ENCODE measurements around the gene STX10.

The STX10 gene

DNA sequence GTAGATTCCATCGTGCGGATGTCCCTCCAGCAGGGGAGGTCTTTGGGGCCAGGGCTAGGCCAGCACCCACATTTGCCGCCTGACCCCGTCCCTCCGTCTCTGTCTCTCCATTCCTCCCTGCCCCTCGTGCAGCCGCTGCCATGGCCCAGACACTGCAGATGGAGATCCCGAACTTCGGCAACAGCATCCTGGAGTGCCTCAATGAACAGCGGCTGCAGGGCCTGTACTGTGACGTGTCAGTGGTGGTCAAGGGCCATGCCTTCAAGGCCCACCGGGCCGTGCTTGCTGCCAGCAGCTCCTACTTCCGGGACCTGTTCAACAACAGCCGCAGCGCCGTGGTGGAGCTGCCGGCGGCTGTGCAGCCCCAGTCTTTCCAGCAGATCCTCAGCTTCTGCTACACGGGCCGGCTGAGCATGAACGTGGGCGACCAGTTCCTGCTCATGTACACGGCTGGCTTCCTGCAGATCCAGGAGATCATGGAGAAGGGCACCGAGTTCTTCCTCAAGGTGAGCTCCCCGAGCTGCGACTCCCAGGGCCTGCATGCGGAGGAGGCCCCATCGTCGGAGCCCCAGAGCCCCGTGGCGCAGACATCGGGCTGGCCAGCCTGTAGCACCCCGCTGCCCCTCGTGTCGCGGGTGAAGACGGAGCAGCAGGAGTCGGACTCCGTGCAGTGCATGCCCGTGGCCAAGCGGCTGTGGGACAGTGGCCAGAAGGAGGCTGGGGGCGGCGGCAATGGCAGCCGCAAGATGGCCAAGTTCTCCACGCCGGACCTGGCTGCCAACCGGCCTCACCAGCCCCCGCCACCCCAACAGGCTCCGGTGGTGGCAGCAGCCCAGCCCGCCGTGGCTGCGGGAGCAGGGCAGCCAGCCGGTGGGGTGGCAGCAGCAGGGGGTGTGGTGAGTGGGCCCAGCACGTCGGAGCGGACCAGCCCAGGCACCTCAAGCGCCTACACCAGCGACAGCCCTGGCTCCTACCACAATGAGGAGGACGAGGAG is 14.8 kb downstream of the STX10 start:
- Histone ChIP-seq H3K27me3 (ENCODE audit: control insufficient read depth, insufficient read depth, low read length) (no peaks in the 10 kb centered on the region), H3K4me1 (ENCODE audit: control insufficient read depth, insufficient read depth, low read length) (no peaks in the 10 kb centered on the region), H3K9ac (ENCODE audit: low read length) (no peak overlapping the region), H3K9me3 (ENCODE audit: control insufficient read depth, insufficient read depth, low read depth, low read length) (no peaks in the 10 kb centered on the region), H3K36me3 (ENCODE audit: control insufficient read depth, insufficient read depth, low read length) (peaks cover 74% of the 10 kb centered on the region), H3K4me3 (ENCODE audit: low read depth, low read length) (no peak overlapping the region), H3K27ac (ENCODE audit: low read depth, low read length) (no peak overlapping the region)

DNA sequence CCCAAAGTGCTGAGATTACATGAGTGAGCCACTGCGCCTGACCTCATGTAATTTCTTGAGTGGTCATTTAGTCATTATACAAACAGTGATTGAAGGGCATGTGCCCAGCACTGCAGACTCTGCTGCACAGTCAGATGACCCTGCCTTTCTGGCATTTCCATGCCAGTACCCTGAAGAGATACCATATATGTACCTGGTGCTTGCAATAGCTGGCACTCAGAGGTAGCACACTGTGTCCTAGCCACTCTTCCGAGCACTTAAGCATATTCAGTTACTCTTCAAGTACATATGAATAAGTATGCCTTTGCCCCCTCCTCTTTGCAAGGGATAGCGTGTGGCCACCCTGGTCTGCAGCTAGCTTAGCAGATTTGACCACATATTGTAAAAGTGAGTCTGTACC is 15.5 kb downstream of the STX10 start:
- Histone ChIP-seq H3K4me1 (ENCODE audit: control insufficient read depth, insufficient read depth, low read length) (no peaks in the 10 kb centered on the region), H3K27me3 (ENCODE audit: control insufficient read depth, insufficient read depth, low read length) (no peaks in the 10 kb centered on the region), H3K36me3 (ENCODE audit: control insufficient read depth, insufficient read depth, low read length) (peaks cover 74% of the 10 kb centered on the region), H3K9ac (ENCODE audit: low read length) (no peak overlapping the region), H3K9me3 (ENCODE audit: control insufficient read depth, insufficient read depth, low read depth, low read length) (no peaks in the 10 kb centered on the region), H3K4me3 (ENCODE audit: low read depth, low read length) (no peak overlapping the region), H3K27ac (ENCODE audit: low read depth, low read length) (no peak overlapping the region)

DNA sequence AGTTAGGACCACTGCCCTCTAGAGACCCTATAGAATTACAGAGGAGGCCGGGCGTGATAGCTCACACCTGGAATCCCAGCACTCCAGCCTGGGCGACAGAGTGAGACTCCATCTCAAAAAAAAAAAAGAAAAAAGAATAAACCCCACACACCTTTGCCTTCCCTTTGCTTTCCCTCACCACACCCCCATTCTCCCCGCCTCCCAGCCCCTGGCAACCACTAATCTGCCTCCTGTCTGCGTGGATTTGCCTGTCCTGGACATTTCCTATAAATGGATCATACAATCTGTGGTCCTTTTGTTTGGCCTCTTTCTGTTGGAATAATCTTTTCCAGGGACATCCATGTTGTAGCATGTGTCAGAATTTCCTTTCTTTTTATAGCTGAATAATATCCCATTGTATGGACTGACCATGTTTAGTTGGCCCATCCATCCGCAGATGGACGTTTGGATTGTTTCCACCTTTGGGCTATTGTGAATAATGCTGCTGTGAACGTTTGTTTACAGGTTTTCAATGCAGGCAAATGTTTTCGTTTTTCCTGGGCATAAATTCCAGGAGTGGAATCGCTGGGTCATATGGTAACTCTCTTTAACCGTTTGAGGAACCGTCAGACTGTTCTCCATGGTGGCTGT is 16.8 kb downstream of the STX10 start:
- Histone ChIP-seq H3K9ac (ENCODE audit: low read length) (no peak overlapping the region), H3K4me3 (ENCODE audit: low read depth, low read length) (no peak overlapping the region), H3K27ac (ENCODE audit: low read depth, low read length) (no peak overlapping the region), H3K4me1 (ENCODE audit: control insufficient read depth, insufficient read depth, low read length) (no peaks in the 10 kb centered on the region), H3K36me3 (ENCODE audit: control insufficient read depth, insufficient read depth, low read length) (peaks cover 68% of the 10 kb centered on the region), H3K9me3 (ENCODE audit: control insufficient read depth, insufficient read depth, low read depth, low read length) (no peaks in the 10 kb centered on the region), H3K27me3 (ENCODE audit: control insufficient read depth, insufficient read depth, low read length) (no peaks in the 10 kb centered on the region)

DNA sequence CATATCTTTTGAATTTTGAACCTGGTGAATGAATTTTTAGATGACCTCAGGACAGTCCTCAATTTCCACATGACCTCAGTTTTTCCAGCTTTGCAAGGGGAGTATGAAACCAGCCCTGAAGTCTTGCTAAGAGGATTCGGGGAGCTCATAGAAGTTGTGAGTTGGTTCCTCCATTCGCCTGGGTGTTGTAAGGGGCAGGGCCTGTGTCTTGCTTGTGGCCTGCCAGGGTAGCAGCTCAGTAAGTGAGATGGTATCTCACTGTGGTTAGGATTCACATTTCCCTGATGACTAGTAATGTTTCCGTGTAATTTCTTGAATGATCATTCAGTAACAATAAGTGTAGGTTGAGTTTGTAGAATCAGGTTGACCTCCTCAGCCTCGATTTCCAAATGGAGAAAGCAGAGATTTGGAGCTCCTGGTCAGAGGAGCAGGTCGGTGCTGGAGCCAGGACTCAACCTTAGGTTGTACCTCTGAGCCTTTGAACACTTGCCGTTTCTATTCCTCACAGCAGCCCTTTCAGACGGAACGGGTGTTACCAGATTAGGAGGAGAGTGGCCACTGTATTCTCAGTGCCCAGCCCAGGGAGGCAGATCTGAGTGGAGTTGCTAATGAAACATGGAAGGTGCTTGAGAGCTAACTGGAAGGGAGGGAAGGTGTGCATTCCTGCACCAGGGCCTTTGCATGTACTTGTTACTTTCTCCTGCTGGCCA is 17.5 kb downstream of the STX10 start:
- no peaks in the 10 kb centered on the region for H3K9me3 ChIP-seq (ENCODE audit: control insufficient read depth, insufficient read depth, low read depth, low read length)
- H3K4me1 ChIP-seq (ENCODE audit: control insufficient read depth, insufficient read depth, low read length), result no peaks in the 10 kb centered on the region
- H3K27me3 ChIP-seq (ENCODE audit: control insufficient read depth, insufficient read depth, low read length), result no peaks in the 10 kb centered on the region
- H3K27ac ChIP-seq (ENCODE audit: low read depth, low read length), result no peak overlapping the region
- H3K36me3 ChIP-seq (ENCODE audit: control insufficient read depth, insufficient read depth, low read length), result peaks cover 61% of the 10 kb centered on the region
- H3K4me3 ChIP-seq (ENCODE audit: low read depth, low read length), result no peak overlapping the region
- no peak overlapping the region for H3K9ac ChIP-seq (ENCODE audit: low read length)

DNA sequence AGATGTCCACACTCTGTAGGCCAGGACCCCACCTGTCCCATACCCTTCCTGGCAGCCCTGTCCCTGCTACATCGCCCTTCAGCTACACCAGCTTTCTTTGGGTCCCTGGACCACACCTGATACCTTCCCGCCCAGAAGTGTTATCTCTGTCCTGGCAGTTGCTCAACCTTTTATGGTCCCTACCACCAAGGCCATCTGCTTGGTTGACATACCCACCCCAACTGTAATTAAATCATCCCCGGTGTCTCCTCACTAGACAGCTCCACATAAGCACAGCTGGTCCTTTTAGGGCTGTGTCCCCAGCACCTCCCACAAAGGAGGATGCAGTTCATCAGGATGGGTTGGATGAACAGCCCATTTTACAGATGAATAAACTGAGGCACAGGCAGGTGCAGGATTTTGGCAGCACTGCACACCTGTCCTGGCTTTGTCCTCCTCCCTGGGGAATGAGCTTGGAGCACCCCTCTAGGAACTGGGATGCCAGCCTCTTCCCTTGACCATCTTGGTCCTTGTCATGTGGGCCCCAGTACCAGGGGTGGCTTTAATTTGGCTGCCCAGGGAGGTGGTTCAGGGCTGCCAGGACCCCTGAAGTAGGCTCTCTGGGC is 19.2 kb downstream of the STX10 start:
- Histone ChIP-seq H3K36me3 (ENCODE audit: control insufficient read depth, insufficient read depth, low read length) (peaks cover 53% of the 10 kb centered on the region), H3K27ac (ENCODE audit: low read depth, low read length) (no peak overlapping the region), H3K9ac (ENCODE audit: low read length) (no peak overlapping the region), H3K4me1 (ENCODE audit: control insufficient read depth, insufficient read depth, low read length) (no peaks in the 10 kb centered on the region), H3K4me3 (ENCODE audit: low read depth, low read length) (no peak overlapping the region), H3K9me3 (ENCODE audit: control insufficient read depth, insufficient read depth, low read depth, low read length) (no peaks in the 10 kb centered on the region), H3K27me3 (ENCODE audit: control insufficient read depth, insufficient read depth, low read length) (no peaks in the 10 kb centered on the region)

DNA sequence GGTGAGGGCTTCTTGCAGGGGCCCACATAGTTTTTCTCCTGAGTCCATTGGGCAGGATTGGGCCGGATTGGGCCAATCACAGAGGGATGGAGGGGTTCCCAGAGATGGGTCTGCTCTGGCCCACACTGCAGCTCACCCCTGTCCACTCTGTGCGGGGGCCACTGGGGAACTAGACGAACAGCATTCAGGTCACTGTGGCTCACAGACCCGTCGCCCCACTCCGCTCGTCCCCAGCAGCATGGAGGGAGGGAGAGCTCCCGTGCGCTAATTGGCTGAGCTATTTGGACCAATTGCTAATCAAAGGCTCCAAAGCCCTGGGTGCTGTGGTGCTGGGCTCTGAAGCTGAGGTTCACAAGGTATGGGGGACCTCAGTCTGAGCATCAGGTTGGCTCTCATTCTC is 20.8 kb downstream of the STX10 start:
- Histone ChIP-seq H3K27ac (ENCODE audit: low read depth, low read length) (no peak overlapping the region), H3K4me3 (ENCODE audit: low read depth, low read length) (no peak overlapping the region), H3K36me3 (ENCODE audit: control insufficient read depth, insufficient read depth, low read length) (peaks cover 45% of the 10 kb centered on the region), H3K9ac (ENCODE audit: low read length) (no peak overlapping the region), H3K27me3 (ENCODE audit: control insufficient read depth, insufficient read depth, low read length) (no peaks in the 10 kb centered on the region), H3K9me3 (ENCODE audit: control insufficient read depth, insufficient read depth, low read depth, low read length) (no peaks in the 10 kb centered on the region), H3K4me1 (ENCODE audit: control insufficient read depth, insufficient read depth, low read length) (no peaks in the 10 kb centered on the region)

DNA sequence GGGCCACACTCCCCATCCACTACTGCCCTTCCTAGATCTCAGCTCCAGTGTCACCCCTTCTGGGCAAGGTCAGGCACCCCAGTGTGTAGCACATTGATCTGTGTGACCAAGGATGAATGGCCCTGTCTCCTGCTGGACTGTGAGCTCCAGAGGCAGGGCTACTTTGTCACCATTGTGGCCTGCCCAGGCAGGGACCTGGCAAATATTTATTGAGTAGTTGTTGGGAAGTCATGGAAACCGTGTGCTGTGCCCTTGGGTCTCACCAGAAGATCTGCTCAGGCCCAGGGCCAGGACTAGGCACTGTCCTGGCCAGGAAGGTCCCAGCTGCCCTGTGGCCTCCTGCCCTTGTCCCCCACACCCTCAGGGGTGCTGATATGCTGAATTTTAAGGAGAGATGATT is 21.6 kb downstream of the STX10 start:
- Histone ChIP-seq H3K36me3 (ENCODE audit: control insufficient read depth, insufficient read depth, low read length) (peaks cover 40% of the 10 kb centered on the region), H3K4me1 (ENCODE audit: control insufficient read depth, insufficient read depth, low read length) (no peaks in the 10 kb centered on the region), H3K9ac (ENCODE audit: low read length) (no peak overlapping the region), H3K27me3 (ENCODE audit: control insufficient read depth, insufficient read depth, low read length) (no peaks in the 10 kb centered on the region), H3K27ac (ENCODE audit: low read depth, low read length) (no peak overlapping the region), H3K4me3 (ENCODE audit: low read depth, low read length) (no peak overlapping the region), H3K9me3 (ENCODE audit: control insufficient read depth, insufficient read depth, low read depth, low read length) (no peaks in the 10 kb centered on the region)

DNA sequence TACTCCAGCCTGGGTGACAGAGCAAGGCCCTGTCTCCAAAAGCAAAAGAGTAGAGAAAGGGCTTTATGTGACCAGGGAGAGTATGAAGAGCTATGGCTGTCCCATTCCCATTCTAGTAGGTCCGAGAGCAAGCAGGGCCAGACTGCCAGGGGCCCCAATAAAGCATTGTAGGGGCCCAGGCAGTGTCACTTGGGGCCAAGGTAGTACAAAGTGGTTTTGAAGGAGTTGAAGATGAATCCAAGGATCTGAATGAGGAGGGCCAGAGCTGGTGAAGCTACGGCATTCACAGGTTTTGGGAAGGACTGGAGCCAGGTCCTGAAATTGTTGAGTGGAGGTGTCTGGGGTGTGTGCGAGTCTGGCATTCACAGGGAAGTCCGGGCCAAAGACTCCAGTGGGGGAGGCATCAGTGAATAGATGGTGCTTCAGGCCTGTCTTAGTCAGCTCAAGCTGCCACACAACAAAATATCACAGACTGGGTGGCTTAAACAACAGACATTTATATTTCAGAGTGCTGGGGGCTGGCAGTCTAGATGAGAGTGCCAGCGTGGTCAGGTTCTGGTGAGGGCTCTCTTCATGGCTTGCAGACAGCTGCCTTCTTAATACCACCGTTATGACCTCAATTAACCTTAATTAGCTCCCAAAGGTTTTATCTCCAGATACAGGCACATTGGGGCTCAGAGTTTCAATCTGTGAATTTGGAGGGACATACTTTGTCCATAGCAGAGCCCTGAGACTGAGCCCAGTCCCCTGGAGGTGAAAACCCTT is 22.2 kb downstream of the STX10 start:
- Histone ChIP-seq H3K9me3 (ENCODE audit: control insufficient read depth, insufficient read depth, low read depth, low read length) (no peaks in the 10 kb centered on the region), H3K27ac (ENCODE audit: low read depth, low read length) (no peak overlapping the region), H3K36me3 (ENCODE audit: control insufficient read depth, insufficient read depth, low read length) (peaks cover 35% of the 10 kb centered on the region), H3K4me3 (ENCODE audit: low read depth, low read length) (no peak overlapping the region), H3K9ac (ENCODE audit: low read length) (no peak overlapping the region), H3K4me1 (ENCODE audit: control insufficient read depth, insufficient read depth, low read length) (no peaks in the 10 kb centered on the region), H3K27me3 (ENCODE audit: control insufficient read depth, insufficient read depth, low read length) (no peaks in the 10 kb centered on the region)

DNA sequence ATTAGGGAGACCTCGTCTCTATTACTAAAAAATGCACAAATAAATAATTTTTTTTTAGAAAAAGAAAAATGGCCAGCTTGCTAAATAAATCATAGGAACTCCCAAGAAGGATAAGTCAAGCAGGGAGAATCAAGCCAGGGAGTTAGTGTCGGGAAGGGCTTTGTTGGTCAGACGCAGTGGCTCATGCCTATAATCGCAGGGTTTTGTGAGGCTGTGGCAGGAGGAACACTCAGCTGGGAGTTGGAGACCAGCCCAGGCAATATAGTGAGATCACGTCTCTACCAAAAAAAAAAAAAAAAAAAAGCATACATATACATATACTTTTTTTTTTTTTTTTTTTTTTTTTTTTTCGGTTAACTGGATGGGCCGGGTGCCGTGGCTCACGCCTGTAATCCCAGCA is 23.1 kb downstream of the STX10 start:
- Histone ChIP-seq H3K36me3 (ENCODE audit: control insufficient read depth, insufficient read depth, low read length) (peaks cover 33% of the 10 kb centered on the region), H3K9me3 (ENCODE audit: control insufficient read depth, insufficient read depth, low read depth, low read length) (no peaks in the 10 kb centered on the region), H3K4me1 (ENCODE audit: control insufficient read depth, insufficient read depth, low read length) (peaks cover 2% of the 10 kb centered on the region; the same call in 1 of the 2 replicates), H3K9ac (ENCODE audit: low read length) (no peak overlapping the region), H3K4me3 (ENCODE audit: low read depth, low read length) (no peak overlapping the region), H3K27me3 (ENCODE audit: control insufficient read depth, insufficient read depth, low read length) (no peaks in the 10 kb centered on the region), H3K27ac (ENCODE audit: low read depth, low read length) (no peak overlapping the region)
